Tibial nerve (tissue), 4 donors: Measurements from ENCODE around the gene CYP17A1. TPM values are rescaled to one million over a fixed set of nuclear protein-coding genes. Genes with fewer than 3 reads are reported as not detected.

Source experiments
- DNase-seq, 2 donors: peaks; one replicate each; pipeline ENCODE4 v3.0.0-alpha.2; 2019; ENCODE audit warnings: low spot score in 2 of 2
- H3K27ac ChIP-seq, 4 donors: fragments of 200-600 bp; sonication (generic) in 3 of 4; one replicate each; pipeline ENCODE4 v1.5.1; 2017 to 2019; ENCODE audit warnings: mild to moderate bottlenecking in 1 of 4
- H3K27me3 ChIP-seq, 2 donors: fragments of 200-600 bp; sonication (generic) in 1 of 2; one replicate each; pipeline versions ENCODE4 v1.5.1 to v1.6.0; 2017 to 2019
- H3K36me3 ChIP-seq, 3 donors: fragments of 200-600 bp; sonication (generic); one replicate each; pipeline ENCODE4 v1.5.1; 2018 to 2019
- H3K4me1 ChIP-seq, 4 donors: fragments of 200-600 bp; sonication (generic) in 3 of 4; one replicate each; pipeline ENCODE4 v1.5.1; 2017 to 2019
- H3K4me3 ChIP-seq, 4 donors: fragments of 200-600 bp; sonication (generic) in 3 of 4; one replicate each; pipeline ENCODE4 v1.5.1; 2017 to 2019; ENCODE audit warnings: mild to moderate bottlenecking in 1 of 4, moderate library complexity in 1 of 4
- H3K9me3 ChIP-seq, 4 donors: fragments of 200-600 bp; sonication (generic) in 3 of 4; one replicate each; pipeline ENCODE4 v1.5.1; 2017 to 2019
- CTCF ChIP-seq, 5 experiments: fragments of 200-600 bp in 3 of 5; fragments of 450-650 bp in 2 of 5; sonication (generic) in 3 of 5; IDR thresholded peaks; one replicate each; pipeline ENCODE4 v1.5.1; 2016 to 2019; ENCODE audit warnings: antibody characterized with exemption in 5 of 5, mild to moderate bottlenecking in 3 of 5, moderate library complexity in 2 of 5
- EP300 ChIP-seq, 2 donors: sonication (generic); formaldehyde crosslinking; IDR thresholded peaks; one replicate each; pipeline ENCODE4 v1.6.1; 2017; ENCODE audit warnings: antibody characterized with exemption in 2 of 2, mild to moderate bottlenecking in 1 of 2
- POLR2A ChIP-seq, 2 donors: fragments of 450-650 bp; IDR thresholded peaks; one replicate each; pipeline ENCODE4 v1.6.1; 2017; ENCODE audit warnings: antibody characterized with exemption in 2 of 2, mild to moderate bottlenecking in 2 of 2, moderate library complexity in 2 of 2
- WGBS, 2 donors: methylation state at CpG; one replicate each; pipeline ENCODE4 v1.1.5; 2018; 5-methylcytosine and 5-hydroxymethylcytosine counted together
- total RNA-seq, 4 donors: library from RNA; depleted of rRNA; stranded (reverse); fragments of >200 nt; gene quantifications; one replicate each; pipeline ENCODE4 v1.1.0, GENCODE V29; 2016

Gene CYP17A1
- total RNA-seq, 4 donors from 2014 or later, result not detected

GRCh38 chr10:102801496-102801895, 35.7 kb downstream of the CYP17A1 start:
- WGBS, 2 donors, result 33 to 35% methylated on average over 2 of the region's 2 CpGs
- Histone ChIP-seq H3K27me3 (no peaks in the 10 kb centered on the region), H3K9me3 (no peaks in the 10 kb centered on the region), H3K27ac (peak overlapping the region; percentile 37 to 90 (median 81)), H3K36me3 (peaks cover 0 to 13% (median 0%) of the 10 kb centered on the region in 3 donors), H3K4me3 (no peak overlapping the region), H3K4me1 (peaks cover 0 to 91% (median 64%) of the 10 kb centered on the region in 4 donors)
- no peak for DNase-seq
- TF ChIP-seq POLR2A (IDR thresholded peaks at IDR 0.05) (no peak), CTCF (IDR thresholded peaks at IDR 0.05) (no peak), EP300 (IDR thresholded peaks at IDR 0.05) (no peak)

DNA sequence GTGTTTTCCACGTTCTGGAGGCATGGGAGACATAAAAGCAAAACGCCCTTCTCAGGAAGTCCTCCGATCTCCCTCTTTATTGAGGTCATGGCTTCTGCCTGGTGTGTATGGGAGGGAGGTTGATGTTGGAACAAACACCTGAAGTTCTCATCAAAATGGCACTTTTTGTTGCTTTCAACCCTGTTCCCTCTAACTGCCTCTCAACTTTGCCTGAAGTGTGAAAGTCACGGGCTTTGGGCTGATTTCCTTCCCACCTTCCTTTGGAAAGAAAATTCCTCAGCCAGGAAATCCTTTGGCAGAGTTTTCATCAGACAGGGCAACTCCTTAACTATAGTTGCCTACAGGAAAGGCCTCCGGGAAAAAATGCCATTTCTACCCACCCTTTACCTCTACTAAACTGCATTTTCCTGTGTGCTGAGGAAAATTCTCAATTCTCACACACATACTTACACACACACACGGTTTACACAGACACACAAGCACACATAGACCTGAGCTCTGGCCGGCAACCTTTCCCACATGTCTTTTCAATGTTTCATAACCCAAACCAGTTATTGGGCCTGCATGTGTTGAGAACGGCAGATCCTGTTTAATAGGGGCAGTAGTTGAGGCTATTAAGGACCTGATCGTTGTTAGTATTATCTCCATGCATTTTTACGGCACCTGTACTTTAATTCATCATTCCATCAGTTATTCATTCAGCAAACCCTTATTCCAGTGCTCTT, 36.4 kb downstream of the CYP17A1 start:
- Histone ChIP-seq H3K9me3 (no peaks in the 10 kb centered on the region), H3K27me3 (no peaks in the 10 kb centered on the region), H3K36me3 (peaks cover 0 to 13% (median 0%) of the 10 kb centered on the region in 3 donors), H3K27ac (peak overlapping the region; percentile 37 to 90 (median 81)), H3K4me1 (peaks cover 0 to 93% (median 70%) of the 10 kb centered on the region in 4 donors), H3K4me3 (no peak overlapping the region)
- DNase-seq, result no peak
- TF ChIP-seq EP300 (IDR thresholded peaks at IDR 0.05), result peak in 1 of 2 donors; percentile 49
- no peak for TF ChIP-seq POLR2A (IDR thresholded peaks at IDR 0.05)
- 53 to 58% methylated on average over 10 of the region's 10 CpGs for WGBS, 2 donors

DNA sequence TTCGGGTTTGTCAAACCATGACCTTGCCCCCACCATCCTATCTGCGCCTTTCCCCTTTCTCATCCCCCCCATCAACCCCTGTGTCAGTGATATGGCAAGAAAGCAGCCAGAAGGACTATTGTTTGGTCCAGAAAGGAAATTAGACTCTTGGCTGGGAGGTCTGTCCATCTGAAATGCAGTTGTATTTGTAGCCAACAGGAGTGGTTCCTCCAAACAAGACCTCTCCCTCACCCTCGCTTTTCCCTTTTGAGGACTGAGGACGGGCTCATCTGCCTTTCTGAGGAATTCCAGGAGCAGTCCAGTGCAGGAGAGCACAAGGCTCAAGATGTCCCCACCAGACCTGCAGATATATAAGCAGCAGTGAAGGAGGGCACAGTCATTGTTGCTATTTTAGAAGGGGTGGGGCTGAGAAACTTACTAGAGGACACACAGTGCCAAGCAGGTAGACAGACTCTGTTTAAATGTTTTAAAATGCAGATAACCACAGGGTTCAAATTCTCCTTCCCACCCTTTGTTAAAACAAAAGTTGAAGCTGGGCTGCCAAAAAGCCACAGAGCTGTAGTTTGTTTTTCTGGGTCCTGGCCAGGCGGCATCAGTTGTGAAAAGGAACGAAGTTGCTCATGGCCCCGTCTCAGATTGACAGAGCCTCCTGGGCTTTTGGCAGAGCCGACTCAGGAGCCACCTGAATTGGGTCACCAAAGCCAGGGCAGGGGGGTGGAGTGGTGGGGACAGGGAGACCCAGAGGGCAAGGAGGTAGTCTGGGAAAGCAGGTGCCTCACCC, 37.3 kb downstream of the CYP17A1 start:
- 36 to 39% methylated on average over 8 of the region's 8 CpGs for WGBS, 2 donors
- peaks cover 0 to 93% (median 79%) of the 10 kb centered on the region in 4 donors for H3K4me1 ChIP-seq
- no peak for DNase-seq

GRCh38 chr10:102796407-102797176, 40.6 kb downstream of the CYP17A1 start:
- 8 to 14% methylated on average over 9 of the region's 9 CpGs for WGBS, 2 donors
- no peaks in the 10 kb centered on the region for H3K27me3 ChIP-seq
- peak; percentile 81 to 85 for DNase-seq
- TF ChIP-seq POLR2A (IDR thresholded peaks at IDR 0.05) (peak; percentile 51 to 56), CTCF (IDR thresholded peaks at IDR 0.05) (peak in 1 of 5 experiments; percentile 14), EP300 (IDR thresholded peaks at IDR 0.05) (peak; percentile 82 to 93)
- H3K4me1 ChIP-seq, result peaks cover 0 to 100% (median 86%) of the 10 kb centered on the region in 4 donors
- H3K9me3 ChIP-seq, result no peaks in the 10 kb centered on the region
- peak overlapping the region; percentile 60 to 90 (median 82) for H3K27ac ChIP-seq
- H3K4me3 ChIP-seq, result no peak overlapping the region
- peaks cover 0 to 13% (median 0%) of the 10 kb centered on the region in 3 donors for H3K36me3 ChIP-seq

More for the DNA sequence above, 37.3 kb downstream of the CYP17A1 start:
- no peaks in the 10 kb centered on the region for H3K9me3 ChIP-seq
- H3K36me3 ChIP-seq, result peaks cover 0 to 13% (median 0%) of the 10 kb centered on the region in 3 donors
- H3K27ac ChIP-seq, result peak overlapping the region; percentile 37 to 90 (median 81)
- no peak for TF ChIP-seq POLR2A (IDR thresholded peaks at IDR 0.05)
- TF ChIP-seq CTCF (IDR thresholded peaks at IDR 0.05), result no peak
- no peak for TF ChIP-seq EP300 (IDR thresholded peaks at IDR 0.05)
- no peak overlapping the region for H3K4me3 ChIP-seq
- H3K27me3 ChIP-seq, result no peaks in the 10 kb centered on the region
